HepG2 (cell line): ENCODE results near the gene PPP2R1B. TPM values are rescaled to one million over a fixed set of nuclear protein-coding genes. Genes with fewer than 3 reads are reported as not detected.
"Not testable (repeated sequence)": the region's sequence is repeated elsewhere in the genome, so short reads cannot be mapped to it uniquely, and the experiment has no call there.

Experiments used
- ATAC-seq: fragments of 200-7000 bp; cut with Tn5 transposase; 3 replicates; pipeline ENCODE4 v1.9.1; 2020; ENCODE audit warnings: mild to moderate bottlenecking, moderate library complexity
- BruUV-seq: library from RNA; stranded (reverse); fragments of 400-500 nt; replicated peaks from 2 replicates; lab custom pipeline; 2021; lab: Mats Ljungman, UMichigan
- CTCF ChIA-PET: fragments of 300-600 bp; formaldehyde crosslinking; extraction: SDS; loops from one replicate; lab custom pipeline; 2021; ENCODE audit warnings: low total read pairs, inconsistent platforms, low intra/inter-chr PET ratio; lab: Yijun Ruan, JAX
- POLR2A ChIA-PET: fragments of 350-600 bp; sonication (Branson Sonifier 250); formaldehyde crosslinking; loops from one replicate; lab custom pipeline; 2020; ENCODE audit warnings: antibody characterized with exemption, inconsistent platforms; lab: Yijun Ruan, JAX
- DNase-seq: peaks from one replicate; pipeline ENCODE4 v3.0.0-alpha.2; 2015; ENCODE audit warnings: low spot score
- FAIRE-seq: peaks from 3 replicates; lab custom pipeline; 2011; peaks lifted over from hg19 to GRCh38; lab: Jason Lieb, UNC
- H2AFZ ChIP-seq: one replicate; pipeline ENCODE4 v1.6.1; 2011; ENCODE audit warnings: low read length, inconsistent platforms
- H3K27ac ChIP-seq: fragments of 300-600 bp; 3 replicates; pipeline ENCODE4 v1.8.0; 2011; ENCODE audit warnings: mixed run types, mild to moderate bottlenecking, mixed read lengths, low read length, inconsistent platforms; ENCODE audit not compliant: insufficient read depth; ENCODE audit errors: extremely low read length
- H3K27me3 ChIP-seq, 2 experiments: fragments of 200-600 bp in 1 of 2; 2 replicates in 1 of 2; 3 replicates in 1 of 2; pipeline versions ENCODE4 v1.6.0 to v1.8.0; 2011; ENCODE audit warnings: low read length in 2 of 2, mild to moderate bottlenecking in 2 of 2, moderate library complexity in 2 of 2, inconsistent platforms in 1 of 2; ENCODE audit not compliant: insufficient read depth in 2 of 2, control insufficient read depth in 1 of 2
- H3K36me3 ChIP-seq, 2 experiments: fragments of 200-600 bp in 1 of 2; replicated peaks in 1 of 2; 2 replicates in 1 of 2; 3 replicates in 1 of 2; pipeline versions ENCODE4 v1.5.1 to v1.8.0; 2011; ENCODE audit warnings: low read length in 2 of 2, inconsistent platforms in 1 of 2; ENCODE audit not compliant: insufficient read depth in 2 of 2, control insufficient read depth in 1 of 2
- H3K4me1 ChIP-seq: 2 replicates; pipeline ENCODE4 v1.5.1; 2012; ENCODE audit warnings: low read length, inconsistent platforms; ENCODE audit not compliant: insufficient read depth
- H3K4me2 ChIP-seq: 2 replicates; pipeline ENCODE4 v1.6.0; 2011; ENCODE audit warnings: low read depth, low read length, inconsistent platforms
- H3K4me3 ChIP-seq, 3 experiments: fragments of 200-600 bp in 1 of 3; sonication (generic), shearing (Covaris generic) in 1 of 3; replicated peaks in 1 of 3; 2 replicates each; pipeline ENCODE4 v1.5.1; 2011 to 2016; ENCODE audit warnings: low read length in 3 of 3, inconsistent platforms in 2 of 3, low read depth in 2 of 3, mild to moderate bottlenecking in 2 of 3, control low read depth in 1 of 3, mixed read lengths in 1 of 3; ENCODE audit not compliant: insufficient read depth in 1 of 3
- H3K79me2 ChIP-seq: one replicate; pipeline ENCODE4 v1.6.1; 2011; ENCODE audit warnings: low read length, inconsistent platforms; ENCODE audit not compliant: insufficient read depth
- H3K9ac ChIP-seq: 2 replicates; pipeline ENCODE4 v1.6.0; 2011; ENCODE audit warnings: mild to moderate bottlenecking, low read depth, low read length, inconsistent platforms; ENCODE audit not compliant: insufficient read depth
- H3K9me3 ChIP-seq: 2 replicates; pipeline ENCODE4 v1.5.1; 2012; ENCODE audit warnings: mild to moderate bottlenecking, low read length
- H4K20me1 ChIP-seq: 2 replicates; pipeline ENCODE4 v1.6.0; 2011; ENCODE audit warnings: inconsistent platforms, mild to moderate bottlenecking, low read length, moderate library complexity; ENCODE audit not compliant: insufficient read depth
- ATF5 ChIP-seq: sonication (generic); formaldehyde crosslinking; IDR thresholded peaks from 2 replicates; pipeline ENCODE4 v1.4.0; 2020; ENCODE audit warnings: mild to moderate bottlenecking, low read depth, missing genetic modification reagents
- CENPT ChIP-seq: sonication (generic); formaldehyde crosslinking; IDR thresholded peaks from 2 replicates; pipeline ENCODE4 v1.8.0; 2022; ENCODE audit warnings: low read depth, mild to moderate bottlenecking, moderate library complexity, missing genetic modification reagents
- ELF4 ChIP-seq: sonication (generic); formaldehyde crosslinking; IDR thresholded peaks from 2 replicates; pipeline ENCODE4 v1.5.0; 2020; ENCODE audit warnings: missing genetic modification reagents, mild to moderate bottlenecking, moderate library complexity, borderline replicate concordance
- FUBP1 ChIP-seq: sonication (generic); formaldehyde crosslinking; IDR thresholded peaks from 2 replicates; pipeline ENCODE4 v1.5.1; 2020; ENCODE audit warnings: missing genetic modification reagents, mild to moderate bottlenecking, borderline replicate concordance
- ISL2 ChIP-seq: sonication (generic); formaldehyde crosslinking; IDR thresholded peaks from 2 replicates; pipeline ENCODE4 v1.5.0; 2020; ENCODE audit warnings: missing genetic modification reagents
- MIXL1 ChIP-seq: IDR thresholded peaks from 2 replicates; pipeline ENCODE4 v1.6.1; 2016
- SP5 ChIP-seq: IDR thresholded peaks from 2 replicates; pipeline ENCODE4 v1.6.1; 2016; ENCODE audit warnings: low read depth, borderline replicate concordance
- ZFP36L2 ChIP-seq: sonication (generic); formaldehyde crosslinking; IDR thresholded peaks from 2 replicates; pipeline ENCODE4 v1.4.0; 2020; ENCODE audit warnings: missing genetic modification reagents
- ZKSCAN5 ChIP-seq: sonication (generic); formaldehyde crosslinking; IDR thresholded peaks from 2 replicates; pipeline ENCODE4 v1.5.1; 2020; ENCODE audit warnings: mild to moderate bottlenecking, missing genetic modification reagents
- ZNF12 ChIP-seq: sonication (generic); formaldehyde crosslinking; IDR thresholded peaks from 2 replicates; pipeline ENCODE4 v1.5.0; 2020; ENCODE audit warnings: missing genetic modification reagents
- ZNF616 ChIP-seq: sonication (generic); formaldehyde crosslinking; IDR thresholded peaks from 2 replicates; pipeline ENCODE4 v1.5.0; 2020; ENCODE audit warnings: low read depth, mild to moderate bottlenecking, missing genetic modification reagents
- WGBS: methylation state at CpG from one replicate; pipeline ENCODE4 v1.1.6; 2017; ENCODE audit warnings: low lambda C conversion rate; 5-methylcytosine and 5-hydroxymethylcytosine counted together
- in situ Hi-C: cut with HindIII; loops from 2 replicates; pipeline ENCODE4 v1.10.0; 2017; ENCODE audit warnings: low pct_unique_long_range_greater_than_20kb; ENCODE audit not compliant: extremely low pct_ligation_motif_present
- intact Hi-C: fragments of 100-400 bp; cut with micrococcal nuclease; formaldehyde crosslinking; loops from one replicate; pipeline ENCODE4 v1.10.0; 2022; ENCODE audit not compliant: unreplicated experiment
- polyA plus RNA-seq, 8 experiments: library from polyadenylated mRNA; depleted of rRNA in 3 of 8; stranded (reverse) in 7 of 8; unstranded in 1 of 8; fragments of >200 nt; fragmentation: Illumina TruSeq in 4 of 8; extraction: Trizol in 4 of 8; gene quantifications; 2 replicates each; pipeline versions ENCODE4 v1.2.1 to v1.2.3, GENCODE V29; 2011 to 2016; ENCODE audit warnings: low read depth in 4 of 8, missing spikeins in 1 of 8, mixed read lengths in 1 of 8; ENCODE audit not compliant: insufficient read depth in 1 of 8
- total RNA-seq, 5 experiments: library from RNA; depleted of rRNA; stranded (reverse); fragments of >200 nt; fragmentation: Illumina TruSeq; extraction: Trizol; gene quantifications; 2 replicates each; pipeline ENCODE4 v1.2.3, GENCODE V29; 2016; ENCODE audit warnings: low read depth in 1 of 5
- TF ChIP-seq, protein P1 (sequence below): sonication (generic); formaldehyde crosslinking; IDR thresholded peaks from 2 replicates; pipeline ENCODE4 v1.5.0; 2020; ENCODE audit warnings: mild to moderate bottlenecking, missing genetic modification reagents, moderate library complexity

Gene PPP2R1B
- total and polyA plus RNA-seq, 2 of the 13 experiments (the other 11 are each of a cell fraction or from before 2014, with no cell fraction given) = 22.1 to 56.8 TPM

- TF ChIP-seq, protein P1, sequence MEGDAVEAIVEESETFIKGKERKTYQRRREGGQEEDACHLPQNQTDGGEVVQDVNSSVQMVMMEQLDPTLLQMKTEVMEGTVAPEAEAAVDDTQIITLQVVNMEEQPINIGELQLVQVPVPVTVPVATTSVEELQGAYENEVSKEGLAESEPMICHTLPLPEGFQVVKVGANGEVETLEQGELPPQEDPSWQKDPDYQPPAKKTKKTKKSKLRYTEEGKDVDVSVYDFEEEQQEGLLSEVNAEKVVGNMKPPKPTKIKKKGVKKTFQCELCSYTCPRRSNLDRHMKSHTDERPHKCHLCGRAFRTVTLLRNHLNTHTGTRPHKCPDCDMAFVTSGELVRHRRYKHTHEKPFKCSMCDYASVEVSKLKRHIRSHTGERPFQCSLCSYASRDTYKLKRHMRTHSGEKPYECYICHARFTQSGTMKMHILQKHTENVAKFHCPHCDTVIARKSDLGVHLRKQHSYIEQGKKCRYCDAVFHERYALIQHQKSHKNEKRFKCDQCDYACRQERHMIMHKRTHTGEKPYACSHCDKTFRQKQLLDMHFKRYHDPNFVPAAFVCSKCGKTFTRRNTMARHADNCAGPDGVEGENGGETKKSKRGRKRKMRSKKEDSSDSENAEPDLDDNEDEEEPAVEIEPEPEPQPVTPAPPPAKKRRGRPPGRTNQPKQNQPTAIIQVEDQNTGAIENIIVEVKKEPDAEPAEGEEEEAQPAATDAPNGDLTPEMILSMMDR (CRISPR knock-in tag) = no peak
- TF ChIP-seq ISL2 (CRISPR knock-in tag) (no peak), CENPT (CRISPR knock-in tag) (no peak)
These were observed 6.3 kb upstream of the PPP2R1B start (continued) for GRCh38 chr11:111772535-111772934.

DNA sequence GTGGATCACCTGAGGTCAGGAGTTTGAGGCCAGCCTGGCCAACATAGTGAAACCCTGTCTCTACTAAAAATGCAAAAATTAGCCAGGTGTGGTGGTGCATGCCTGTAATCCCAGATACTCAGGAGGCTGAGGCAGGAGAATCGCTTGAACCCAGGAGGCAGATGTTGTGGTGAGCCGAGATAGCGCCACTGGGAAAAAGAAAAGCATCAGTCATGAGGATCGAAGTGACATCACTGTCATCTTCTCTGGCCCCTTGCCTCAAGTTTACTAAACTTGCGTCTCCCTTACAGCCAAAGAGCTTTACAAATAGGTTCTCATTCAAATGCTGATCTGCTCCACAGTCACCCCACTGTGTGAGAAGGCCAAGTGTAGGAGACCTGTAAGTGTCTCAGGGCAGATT is 5.0 kb upstream of the PPP2R1B start:
- in situ Hi-C loops = not testable (repeated sequence)

DNA sequence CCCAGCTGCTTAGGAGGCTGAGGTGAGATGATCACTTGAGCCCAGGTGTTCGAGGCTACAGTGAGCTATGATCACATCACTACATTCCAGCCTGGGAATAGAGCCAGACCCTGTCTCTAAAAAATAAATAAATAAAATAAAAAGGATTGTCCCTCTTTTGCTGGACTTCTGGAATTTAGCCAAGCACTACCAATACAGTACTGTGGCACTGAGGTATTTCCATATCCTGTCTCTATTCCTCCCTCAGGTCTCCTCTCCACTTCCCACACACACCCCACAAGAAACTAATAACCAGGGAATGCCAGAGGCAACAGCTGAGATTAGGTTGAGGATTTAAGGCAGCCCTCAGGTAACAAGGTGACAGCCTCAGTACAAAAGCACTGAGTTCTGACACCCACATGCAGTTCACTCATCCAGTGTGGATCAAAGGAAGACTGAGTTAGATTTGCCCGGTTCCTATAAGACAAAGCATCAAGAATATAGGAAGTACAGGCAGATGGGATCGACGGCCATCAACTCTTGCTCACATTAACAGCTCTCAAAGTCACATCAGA is 4.5 kb upstream of the PPP2R1B start:
- TF ChIP-seq ZNF12 (CRISPR knock-in tag) (no peak), MIXL1 (CRISPR knock-in tag) (no peak), SP5 (CRISPR knock-in tag) (no peak), ZFP36L2 (no peak), ZNF616 (CRISPR knock-in tag) (no peak), ZKSCAN5 (CRISPR knock-in tag) (no peak), FUBP1 (CRISPR knock-in tag) (no peak), ELF4 (CRISPR knock-in tag) (no peak), ATF5 (no peak)
- ChIA-PET CTCF (no interaction called here), POLR2A (no interaction called here)
- in situ Hi-C loops = no loop called here
- 84% methylated on average over 4 of the region's 4 CpGs for WGBS
- Histone ChIP-seq H3K4me3 (no peak overlapping the region), H3K9ac (no peak overlapping the region), H3K9me3 (no peaks in the 10 kb centered on the region), H3K36me3 (no peaks in the 10 kb centered on the region), H3K27me3 (no peaks in the 10 kb centered on the region; a peak in 1 of 5 replicates), H3K4me2 (no peak overlapping the region), H3K79me2 (peaks cover 4% of the 10 kb centered on the region), H3K4me1 (peaks cover 21% of the 10 kb centered on the region), H2AFZ (no peak overlapping the region), H3K27ac (no peak overlapping the region), H4K20me1 (no peaks in the 10 kb centered on the region)
- ATAC-seq = no peak
- DNase-seq = no peak
- BruUV-seq = no TSS peak
- intact Hi-C loops = no loop called here
- no peak for FAIRE-seq

More for the DNA sequence above, 5.0 kb upstream of the PPP2R1B start:
- FAIRE-seq, CTCF ChIA-PET, H3K79me2 ChIP-seq, DNase-seq, H3K27me3 ChIP-seq, H3K27ac ChIP-seq, H3K9ac ChIP-seq, ATAC-seq, H3K9me3 ChIP-seq, H4K20me1 ChIP-seq, H3K4me3 ChIP-seq, intact Hi-C loops, H2AFZ ChIP-seq, BruUV-seq, H3K4me2 ChIP-seq, POLR2A ChIA-PET, H3K36me3 ChIP-seq: not testable (repeated sequence)
- WGBS = 99% methylated on average over 5 of the region's 5 CpGs
- peaks cover 21% of the 10 kb centered on the region for H3K4me1 ChIP-seq
